HEK293 (cell line): ENCODE measurements around the gene FRMPD4.

Experiments
- CTCF ChIP-seq: fragments of 450-650 bp; formaldehyde crosslinking; IDR thresholded peaks from 2 replicates; pipeline ENCODE4 v1.5.1; 2016; ENCODE audit warnings: missing biosample characterization, missing genetic modification characterization
- REST ChIP-seq: fragments of 450-650 bp; formaldehyde crosslinking; IDR thresholded peaks from 2 replicates; pipeline ENCODE4 v1.5.1; 2016; ENCODE audit warnings: missing biosample characterization, missing genetic modification characterization
- TRIM28 ChIP-seq: IDR thresholded peaks from 2 replicates; pipeline ENCODE4 v1.6.1; 2011; ENCODE audit warnings: low read length, control low read depth, borderline replicate concordance
- YY1 ChIP-seq: fragments of 450-650 bp; formaldehyde crosslinking; IDR thresholded peaks from 2 replicates; pipeline ENCODE4 v1.5.1; 2018; ENCODE audit warnings: missing biosample characterization, missing genetic modification characterization
- ZBTB8A ChIP-seq: fragments of 450-650 bp; formaldehyde crosslinking; IDR thresholded peaks from 2 replicates; pipeline ENCODE4 v1.5.1; 2016; ENCODE audit warnings: missing biosample characterization, missing genetic modification characterization
- ZEB2 ChIP-seq: fragments of 450-650 bp; formaldehyde crosslinking; IDR thresholded peaks from 2 replicates; pipeline ENCODE4 v1.5.1; 2016; ENCODE audit warnings: missing biosample characterization, missing genetic modification characterization
- ZFP41 ChIP-seq: fragments of 450-650 bp; formaldehyde crosslinking; IDR thresholded peaks from 2 replicates; pipeline ENCODE4 v1.5.1; 2016; ENCODE audit warnings: missing biosample characterization, missing genetic modification characterization, borderline replicate concordance
- ZIC2 ChIP-seq: fragments of 450-650 bp; formaldehyde crosslinking; IDR thresholded peaks from 2 replicates; pipeline ENCODE4 v1.5.1; 2016; ENCODE audit warnings: missing biosample characterization, missing genetic modification characterization
- ZNF174 ChIP-seq: fragments of 450-650 bp; formaldehyde crosslinking; IDR thresholded peaks from 2 replicates; pipeline ENCODE4 v1.5.0; 2017; ENCODE audit warnings: missing biosample characterization, mild to moderate bottlenecking, missing genetic modification characterization
- ZNF530 ChIP-seq: fragments of 450-650 bp; formaldehyde crosslinking; IDR thresholded peaks from 2 replicates; pipeline ENCODE4 v1.5.1; 2016; ENCODE audit warnings: low read depth, missing biosample characterization, missing genetic modification characterization

GRCh38 chrX:12460929-12461328, 322.7 kb downstream of the FRMPD4 start:
- no peak for TF ChIP-seq CTCF (tag by site-specific recombination)
- TF ChIP-seq ZBTB8A (tag by site-specific recombination), result no peak
- no peak for TF ChIP-seq YY1
- TF ChIP-seq REST (tag by site-specific recombination), result no peak
- no peak for TF ChIP-seq ZIC2
- no peak for TF ChIP-seq ZNF530 (tag by site-specific recombination)
- TF ChIP-seq ZNF174, result no peak
- no peak for TF ChIP-seq ZFP41 (tag by site-specific recombination)
- TF ChIP-seq TRIM28, result no peak
- TF ChIP-seq ZEB2 (tag by site-specific recombination), result no peak
